NK-92 (cell line): ENCODE results near the gene ANTXR1.
"Not testable (repeated sequence)": the region's sequence is repeated elsewhere in the genome, so short reads cannot be mapped to it uniquely, and the experiment has no call there.

ENCODE experiments used
- DNase-seq: peaks from one replicate; lab custom pipeline; 2025; ENCODE audit not compliant: unreplicated experiment; lab: John Stamatoyannopoulos, UW

Gene ANTXR1

DNA sequence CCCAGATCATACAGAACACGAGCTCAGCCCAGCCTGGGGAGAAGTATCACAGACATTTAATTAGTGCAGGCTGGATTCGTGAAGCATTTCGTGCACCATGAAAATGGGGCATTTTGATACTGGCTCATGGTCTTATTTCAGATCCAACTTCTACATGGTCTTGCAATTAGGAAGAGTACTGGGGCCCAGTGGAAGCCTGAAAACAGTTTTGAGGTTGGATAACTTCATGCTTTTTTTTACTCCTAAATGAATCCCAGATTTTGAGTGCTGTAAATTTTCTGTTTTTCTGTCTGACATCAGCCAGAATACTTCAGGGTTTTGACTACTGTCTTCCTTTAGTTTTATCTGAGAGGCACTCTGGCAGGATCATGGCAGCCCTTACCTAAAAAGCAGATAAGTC is 213.9 kb downstream of the ANTXR1 start:
- DNase-seq: no peak

DNA sequence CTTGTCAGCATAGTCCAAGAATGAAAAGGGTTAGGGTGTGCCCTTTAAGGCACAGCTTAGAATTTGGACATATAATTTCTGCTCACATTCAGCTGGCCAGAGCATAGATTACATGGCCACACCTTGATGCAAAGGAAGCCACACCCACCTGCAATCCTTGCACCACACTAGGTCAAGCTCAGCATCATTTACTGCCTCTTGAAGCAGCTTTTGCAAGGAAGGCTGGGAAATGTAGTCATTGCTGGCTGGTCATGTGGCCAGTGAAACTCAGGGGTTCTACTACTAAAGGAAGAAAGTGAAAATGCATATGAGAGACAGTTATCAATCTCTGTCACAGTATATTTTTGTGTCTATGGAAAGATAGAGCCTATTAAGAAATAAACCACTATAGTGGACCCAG is 214.7 kb downstream of the ANTXR1 start:
- no peak for DNase-seq

DNA sequence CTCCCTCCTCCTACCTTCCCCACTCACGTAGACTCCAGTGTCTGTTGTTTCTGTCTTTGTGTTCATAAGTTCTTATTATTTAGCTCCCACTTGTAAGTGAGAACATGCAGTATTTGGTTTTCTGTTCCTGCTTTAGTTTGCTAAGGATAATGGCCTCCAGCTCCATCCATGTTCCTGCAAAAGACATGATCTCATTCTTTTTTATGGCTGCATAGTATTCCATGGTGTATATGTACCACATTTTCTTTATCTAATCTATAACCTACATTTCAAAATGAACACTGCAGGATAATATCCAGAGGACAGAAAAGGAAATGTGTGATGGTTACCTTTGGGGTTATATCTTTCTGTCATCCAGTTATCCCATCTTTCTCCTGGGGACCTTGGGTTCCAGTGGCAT is 218.0 kb downstream of the ANTXR1 start:
- DNase-seq: not testable (repeated sequence)

DNA sequence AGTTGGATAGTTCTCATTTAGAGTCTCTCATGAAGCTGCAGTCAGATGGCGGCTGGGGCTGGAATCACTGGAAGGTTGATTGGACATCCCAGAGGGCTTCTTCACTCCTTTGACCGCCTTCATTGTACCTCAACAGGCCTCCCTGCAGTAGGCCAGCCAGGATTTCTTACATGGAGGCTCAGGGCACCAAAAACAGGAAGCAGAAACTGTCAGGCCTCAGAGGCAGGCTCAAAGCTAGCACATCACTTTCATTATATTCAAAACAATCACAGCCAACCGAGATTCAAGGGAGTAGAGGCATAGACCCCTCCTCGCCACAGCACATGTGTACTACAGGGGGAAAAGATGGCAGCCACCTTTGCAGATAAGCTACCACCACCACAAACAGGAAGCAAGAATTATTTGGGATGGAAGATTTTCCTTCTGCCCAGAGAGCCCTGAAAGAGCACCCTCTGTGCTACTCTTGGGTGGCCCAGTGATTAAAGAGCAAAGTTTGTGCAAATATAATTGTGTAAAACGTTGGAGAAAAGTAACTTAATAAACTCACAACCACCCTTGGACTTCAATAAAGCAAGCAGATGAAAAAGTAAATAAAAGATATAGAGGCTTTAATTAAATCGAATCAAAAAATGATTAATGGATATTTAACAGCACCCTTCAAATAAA is 218.8 kb downstream of the ANTXR1 start:
- no peak for DNase-seq

DNA sequence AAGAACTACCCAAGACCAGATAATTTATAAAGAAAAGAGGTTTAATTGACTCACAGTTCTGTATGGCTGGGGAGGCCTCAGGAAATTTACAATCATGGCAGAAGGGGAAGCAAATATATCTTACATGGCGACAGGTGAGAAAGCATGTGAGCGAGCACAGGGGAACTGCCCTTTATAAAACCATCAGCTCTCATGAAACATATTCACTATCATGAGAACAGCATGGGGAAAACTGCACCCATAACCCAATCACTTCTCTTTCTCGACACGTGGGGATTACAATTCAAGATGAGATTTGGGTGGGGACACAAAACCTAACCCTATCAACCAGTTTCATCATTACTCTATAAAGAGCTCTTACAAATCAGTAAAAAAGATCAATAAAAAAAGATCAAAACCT is 222.9 kb downstream of the ANTXR1 start:
- DNase-seq: not testable (repeated sequence)

DNA sequence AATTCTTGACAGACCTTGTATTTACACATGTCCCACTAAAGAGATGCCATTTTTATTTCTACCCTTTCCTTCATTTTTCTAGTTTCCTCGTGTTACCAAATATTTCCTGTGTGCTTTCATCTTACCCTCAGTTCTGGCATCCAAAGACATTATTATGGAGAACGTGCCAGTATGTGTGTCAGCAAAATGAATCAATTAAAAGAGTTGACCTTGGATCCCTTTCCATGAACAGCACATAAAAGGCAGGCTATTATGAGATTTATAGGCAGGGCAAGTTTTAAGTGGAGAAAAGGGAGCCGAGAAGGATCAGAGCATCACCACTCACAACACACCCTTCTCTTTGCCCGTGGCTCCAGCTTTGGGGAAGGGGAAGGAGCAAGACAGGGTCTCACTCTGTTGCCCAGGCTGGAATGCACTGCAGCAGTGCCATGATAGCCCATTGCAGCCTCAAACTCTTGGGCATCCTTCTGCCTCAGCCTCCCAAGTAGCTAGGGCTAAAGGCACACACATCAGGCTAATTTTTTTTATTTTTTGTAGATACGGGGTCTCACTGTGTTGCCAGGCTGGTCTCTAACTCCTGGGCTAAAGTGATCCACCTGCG is 224.2 kb downstream of the ANTXR1 start:
- DNase-seq: no peak

DNA sequence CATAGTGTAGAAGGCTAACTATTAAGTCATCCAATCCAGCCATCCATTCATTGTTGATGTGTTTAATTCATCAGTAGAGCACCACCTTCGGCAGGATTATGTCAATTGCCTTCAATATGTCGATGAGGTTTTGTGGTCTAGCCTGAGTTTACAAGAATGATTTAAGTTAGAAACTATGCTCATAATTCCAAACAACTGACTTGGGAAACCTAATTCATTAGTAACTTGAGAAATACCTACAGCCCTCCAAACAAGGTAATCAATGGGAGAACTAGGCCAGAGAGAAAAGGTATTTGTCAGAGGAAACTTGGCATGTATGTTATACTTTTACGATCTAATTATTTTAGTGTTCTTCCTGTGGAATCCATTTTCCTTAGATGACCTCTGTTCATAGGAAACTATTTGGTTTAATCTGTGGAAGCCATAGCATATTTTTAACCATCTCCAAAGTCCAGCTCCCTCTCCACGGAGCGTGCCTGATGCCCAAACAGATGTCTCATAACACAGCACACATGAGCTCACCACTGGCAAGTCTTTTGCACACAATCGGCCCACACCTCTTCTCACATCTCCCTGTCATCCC is 225.6 kb downstream of the ANTXR1 start:
- no peak for DNase-seq

DNA sequence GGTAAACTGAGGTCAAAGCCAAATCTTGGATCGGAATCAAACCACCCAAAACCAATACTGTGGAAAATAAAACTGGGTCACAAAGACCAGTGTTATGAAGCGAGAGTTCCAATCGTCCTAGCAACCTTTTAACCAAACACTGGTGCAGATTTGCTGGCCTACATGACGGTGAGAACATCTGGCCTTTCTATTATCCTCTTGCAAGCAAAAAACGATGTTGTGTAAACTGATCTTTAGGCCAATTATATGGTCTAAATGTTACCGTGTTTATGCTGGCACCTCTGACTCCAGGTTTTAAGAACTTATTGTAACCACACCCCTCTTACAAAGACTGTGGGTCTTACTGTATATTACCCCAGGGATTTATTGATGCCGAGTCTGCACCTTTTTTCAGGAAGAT is 228.1 kb downstream of the ANTXR1 start:
- no peak for DNase-seq

DNA sequence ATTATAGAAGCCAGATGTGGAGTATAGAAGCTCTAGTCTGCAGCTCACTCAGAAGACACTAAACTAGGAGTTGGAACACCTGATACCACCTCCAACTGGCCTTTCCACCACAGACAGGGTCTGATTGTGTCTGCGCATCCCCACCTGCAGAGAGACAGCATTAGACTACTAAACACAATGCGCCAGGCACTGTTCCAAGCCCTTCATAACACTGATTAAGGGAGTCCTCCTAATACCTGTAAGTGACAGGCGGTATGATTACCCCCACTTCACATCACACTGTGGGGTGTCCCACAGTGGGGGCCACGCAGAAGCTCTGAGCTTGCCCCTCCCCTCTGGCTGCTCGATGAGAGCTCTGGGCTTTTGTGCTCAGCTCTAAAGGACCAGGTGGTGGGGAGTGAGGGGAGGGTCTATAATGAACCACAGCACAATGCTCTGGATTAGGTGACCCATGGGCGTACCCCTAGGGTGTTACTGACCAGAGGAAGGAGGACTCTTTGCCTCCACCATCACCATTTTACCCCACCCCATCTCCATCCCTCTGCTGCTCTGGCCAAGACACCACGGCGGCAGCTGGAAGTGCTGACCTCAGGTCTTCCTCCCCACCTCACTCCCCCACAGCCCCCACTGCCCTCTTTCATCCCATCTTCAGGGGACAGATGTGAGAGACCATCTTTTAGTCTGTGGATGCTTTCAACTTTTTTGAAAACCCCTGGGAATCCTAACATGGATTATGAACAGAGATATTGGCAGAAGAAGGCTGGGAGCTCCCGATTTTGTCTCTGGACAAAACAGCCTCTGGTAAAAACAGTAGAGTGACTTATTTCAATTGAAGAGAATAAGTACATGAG is 228.9 kb downstream of the ANTXR1 start:
- no peak for DNase-seq

DNA sequence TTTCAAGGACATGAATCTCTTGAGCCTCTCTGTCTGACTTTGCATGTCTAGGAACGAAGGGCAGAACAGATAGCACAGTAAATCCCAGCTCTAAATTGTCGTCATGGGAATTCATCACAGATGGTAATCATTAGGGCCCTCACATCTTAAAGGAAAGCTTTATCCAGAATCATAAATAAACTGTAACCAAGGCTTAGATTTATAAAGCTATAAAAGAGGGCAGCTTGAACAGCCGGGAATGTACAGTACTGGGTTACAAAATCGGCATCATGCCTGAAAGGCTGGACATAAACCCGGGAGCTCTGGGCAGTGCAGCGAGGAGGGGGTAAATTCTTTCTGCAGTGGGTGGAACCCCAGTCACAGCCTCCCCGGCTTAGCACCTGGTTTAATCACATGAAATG is 229.7 kb downstream of the ANTXR1 start:
- no peak for DNase-seq

DNA sequence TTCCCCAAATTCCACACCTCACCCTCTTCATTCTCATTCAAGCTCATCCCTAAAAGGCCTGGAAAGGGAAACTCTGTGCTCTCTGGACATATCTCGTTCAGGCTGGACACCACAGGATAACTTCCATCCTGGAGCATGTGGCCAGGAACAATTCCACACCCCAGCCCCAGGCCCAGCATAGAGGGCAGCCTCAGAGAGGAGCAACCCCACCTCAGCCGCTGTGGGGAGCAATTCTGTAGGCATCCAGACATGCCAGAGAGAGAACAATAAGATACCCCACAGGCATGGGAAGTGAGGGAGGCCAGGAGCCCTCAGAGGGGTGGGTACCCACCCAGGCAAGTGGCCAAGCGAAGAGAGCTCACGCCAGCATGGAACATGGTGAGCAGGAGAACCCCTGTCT is 230.7 kb downstream of the ANTXR1 start:
- DNase-seq: no peak

DNA sequence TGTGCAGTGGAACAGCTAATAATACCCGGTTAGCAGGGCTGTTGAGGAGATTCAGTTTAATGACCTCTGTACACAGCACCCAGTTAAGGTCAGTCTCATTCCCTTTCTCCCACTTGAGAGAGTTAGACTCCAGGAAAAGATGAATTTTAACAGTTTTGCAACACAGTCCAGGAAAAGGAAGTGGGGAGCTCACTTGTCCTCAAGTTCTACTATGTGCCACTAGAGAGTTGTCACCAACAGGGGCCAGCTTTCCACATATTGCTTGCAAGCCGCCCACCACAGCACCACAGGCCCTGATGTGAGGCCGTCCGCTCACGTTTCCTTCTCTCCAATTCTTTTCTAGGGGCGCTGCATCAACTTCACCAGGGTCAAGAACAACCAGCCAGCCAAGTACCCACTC is 231.9 kb downstream of the ANTXR1 start:
- DNase-seq: no peak

DNA sequence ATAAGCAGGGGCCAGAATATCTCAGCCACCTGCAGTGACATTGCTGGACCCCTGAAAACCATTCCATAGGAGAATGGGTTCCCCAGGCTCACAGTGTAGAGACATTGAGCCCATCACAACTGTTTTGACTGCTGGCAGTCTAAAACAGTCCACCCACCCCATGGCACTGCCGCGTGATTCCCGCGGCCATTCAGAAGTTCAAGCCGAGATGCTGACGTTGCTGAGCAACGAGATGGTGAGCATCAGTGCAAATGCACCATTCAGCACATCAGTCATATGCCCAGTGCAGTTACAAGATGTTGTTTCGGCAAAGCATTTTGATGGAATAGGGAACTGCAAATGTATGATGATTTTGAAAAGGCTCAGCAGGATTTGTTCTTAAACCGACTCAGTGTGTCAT is 234.6 kb downstream of the ANTXR1 start:
- no peak for DNase-seq

DNA sequence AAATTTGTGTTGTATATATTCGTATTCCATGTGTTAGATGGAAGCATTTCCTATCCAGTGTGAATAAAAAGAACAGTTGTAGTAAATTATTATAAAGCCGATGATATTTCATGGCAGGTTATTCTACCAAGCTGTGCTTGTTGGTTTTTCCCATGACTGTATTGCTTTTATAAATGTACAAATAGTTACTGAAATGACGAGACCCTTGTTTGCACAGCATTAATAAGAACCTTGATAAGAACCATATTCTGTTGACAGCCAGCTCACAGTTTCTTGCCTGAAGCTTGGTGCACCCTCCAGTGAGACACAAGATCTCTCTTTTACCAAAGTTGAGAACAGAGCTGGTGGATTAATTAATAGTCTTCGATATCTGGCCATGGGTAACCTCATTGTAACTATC is 235.3 kb downstream of the ANTXR1 start:
- no peak for DNase-seq

DNA sequence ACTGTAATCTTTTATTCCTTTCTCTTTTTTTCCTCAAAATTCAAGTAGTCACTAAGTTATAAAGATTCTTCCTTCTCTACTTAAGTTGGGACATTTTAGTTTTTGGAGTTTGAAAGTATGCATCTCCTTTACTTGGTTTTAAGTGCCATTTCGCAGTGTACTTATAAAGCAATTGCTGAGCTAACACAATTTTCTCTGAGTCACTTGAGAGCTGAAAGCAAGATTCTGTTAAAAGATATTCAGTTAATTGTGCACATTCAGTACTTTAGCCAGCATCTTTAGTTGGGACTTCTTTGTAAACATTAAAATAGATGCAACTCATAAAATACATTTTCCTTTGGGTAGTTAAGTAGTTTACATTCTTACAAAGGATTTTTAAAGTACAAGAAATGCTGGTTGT is 238.0 kb downstream of the ANTXR1 start:
- DNase-seq: no peak

DNA sequence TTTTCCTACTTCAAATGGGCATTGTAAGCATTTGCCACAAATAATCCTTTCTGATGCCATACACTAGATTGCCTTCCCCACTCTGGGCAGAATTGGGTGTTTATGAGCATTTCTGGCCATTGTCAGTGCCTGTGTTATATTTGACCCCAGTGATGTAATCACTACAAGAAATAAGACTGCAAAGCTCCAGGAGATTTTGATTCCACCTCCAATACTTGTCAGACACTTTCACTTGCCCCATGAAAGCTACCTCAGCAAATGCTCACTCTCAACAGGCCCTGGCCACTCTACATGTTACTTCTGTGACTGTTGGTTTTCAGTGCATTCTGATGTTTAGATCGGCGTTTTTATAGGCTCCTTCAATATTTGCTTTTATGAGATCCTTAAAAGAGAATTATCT is 239.0 kb downstream of the ANTXR1 start:
- no peak for DNase-seq

DNA sequence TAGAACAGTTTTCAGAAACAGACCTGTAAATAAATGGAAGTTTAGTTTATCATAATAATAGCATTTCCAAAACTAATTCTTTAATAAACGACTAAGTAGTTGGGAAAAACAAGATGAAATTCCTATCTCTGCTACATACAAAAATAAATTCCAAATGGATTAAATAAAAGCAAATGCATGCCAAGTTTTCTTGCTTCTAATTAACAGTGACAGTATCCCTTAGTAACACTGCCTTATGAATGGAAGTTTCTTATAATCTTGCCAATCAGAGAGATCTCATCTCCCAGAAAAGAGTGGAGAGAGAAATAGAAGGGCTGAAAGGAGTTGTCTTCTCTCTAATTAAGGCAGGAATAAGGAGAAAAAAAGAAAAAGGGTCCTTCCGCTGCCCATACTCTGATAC is 240.1 kb downstream of the ANTXR1 start:
- DNase-seq: no peak

DNA sequence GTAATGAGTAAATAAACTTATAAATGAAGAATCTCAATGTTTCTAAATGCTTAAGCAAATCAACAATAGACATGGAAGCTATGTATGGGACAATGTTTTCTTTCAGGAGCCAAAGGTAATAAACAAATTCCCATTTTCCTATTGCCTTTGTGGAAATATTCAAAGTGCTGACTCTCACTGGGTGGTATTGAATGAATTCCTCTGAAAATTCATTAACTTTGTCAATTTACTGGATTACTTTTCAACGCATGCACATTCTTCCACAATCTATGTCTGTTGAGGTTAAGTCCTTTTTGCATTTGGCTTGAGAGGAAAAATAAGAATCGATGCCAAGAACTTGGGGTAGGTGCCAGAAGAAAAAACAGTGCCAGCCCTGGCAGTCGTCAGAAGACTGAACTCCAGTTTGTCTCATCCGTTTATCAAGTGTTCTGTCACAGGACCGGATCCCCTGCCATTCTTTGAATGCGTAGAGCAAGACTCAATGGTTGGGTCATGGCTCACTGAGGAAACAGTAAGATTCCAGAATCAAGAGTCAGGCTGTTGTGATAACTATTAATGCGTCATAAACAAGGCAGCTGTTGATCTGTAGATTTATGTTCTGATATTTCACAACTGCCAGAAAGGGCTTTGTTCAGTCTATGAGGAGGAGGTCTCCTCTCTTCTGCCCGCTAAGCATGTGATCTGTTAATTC is 240.8 kb downstream of the ANTXR1 start:
- no peak for DNase-seq

DNA sequence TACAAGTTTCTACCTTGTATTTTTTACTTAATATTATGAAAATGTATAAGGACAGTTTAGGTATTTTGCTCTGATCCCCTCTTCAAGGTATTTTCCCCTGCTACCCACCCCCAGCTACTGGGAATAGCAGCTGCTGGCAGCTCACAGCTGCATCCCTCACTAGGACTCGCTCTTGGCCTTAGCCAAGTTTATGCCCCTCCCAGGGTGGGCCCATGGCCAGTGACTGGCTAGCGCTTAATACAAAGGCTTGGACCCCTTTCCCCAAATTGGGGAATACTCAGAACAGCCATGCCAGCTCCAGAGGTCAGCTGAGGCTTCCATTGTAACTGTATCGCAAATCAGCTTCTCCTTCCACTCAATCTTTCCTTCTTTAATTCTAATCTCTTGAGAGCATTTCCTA is 242.8 kb downstream of the ANTXR1 start:
- DNase-seq: no peak

DNA sequence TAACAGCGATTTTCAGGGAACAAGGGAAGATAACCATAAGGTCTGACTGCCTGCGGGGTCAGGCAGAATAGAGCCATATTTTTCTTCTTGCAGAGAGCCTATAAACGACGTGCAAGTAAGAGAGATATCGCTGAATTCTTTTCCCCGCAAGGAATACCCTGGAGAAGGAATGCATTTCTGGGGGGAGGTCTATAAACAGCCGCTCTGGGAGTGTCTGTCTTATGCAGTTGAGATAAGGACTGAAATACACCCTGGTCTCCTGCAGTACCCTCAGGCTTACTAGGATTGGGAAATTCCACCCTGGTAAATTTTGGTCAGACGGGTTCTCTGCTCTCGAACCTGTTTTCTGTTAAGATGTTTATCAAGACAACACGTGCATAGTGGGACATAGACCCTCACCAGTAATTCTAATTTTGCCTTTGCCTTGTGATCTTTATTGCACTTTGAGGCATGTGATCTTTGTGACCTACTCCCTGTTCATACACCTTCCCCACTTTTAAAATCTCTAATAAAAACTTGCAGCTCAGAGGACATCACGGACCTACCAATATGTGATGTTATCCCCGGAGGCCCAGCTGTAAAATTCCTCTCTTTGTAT is 247.1 kb downstream of the ANTXR1 start:
- DNase-seq: not testable (repeated sequence)

DNA sequence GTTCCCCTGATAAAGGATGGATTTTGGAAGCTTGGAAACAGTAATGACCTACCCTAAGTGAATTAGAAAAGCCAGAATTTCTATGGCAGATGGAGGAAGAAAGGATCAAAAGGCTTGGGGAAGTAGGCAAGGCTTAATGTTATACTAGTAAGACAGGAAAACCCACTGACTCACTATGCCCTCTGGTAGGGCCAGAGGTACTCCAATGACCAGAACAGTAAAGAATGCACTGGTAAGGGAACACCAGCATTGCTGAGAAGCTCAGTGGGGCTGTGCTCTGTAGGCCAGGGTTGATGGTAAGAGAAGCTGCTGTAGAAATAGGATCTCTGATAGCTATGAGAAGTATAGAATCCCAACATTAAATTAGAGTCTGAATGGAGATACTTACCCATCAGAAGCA is 247.7 kb downstream of the ANTXR1 start:
- no peak for DNase-seq
